ENCODE data around the gene ADAMTS6. TPM values are rescaled to one million over a fixed set of nuclear protein-coding genes. Genes with fewer than 3 reads are reported as not detected.
A peak's percentile ranks its signal among the peaks of the same experiment; 100 is the strongest.

Gene ADAMTS6
- polyA plus RNA-seq, 2 of the 4 experiments (the other 2 are of a cell fraction): 0.22 to 0.66 TPM

DNA sequence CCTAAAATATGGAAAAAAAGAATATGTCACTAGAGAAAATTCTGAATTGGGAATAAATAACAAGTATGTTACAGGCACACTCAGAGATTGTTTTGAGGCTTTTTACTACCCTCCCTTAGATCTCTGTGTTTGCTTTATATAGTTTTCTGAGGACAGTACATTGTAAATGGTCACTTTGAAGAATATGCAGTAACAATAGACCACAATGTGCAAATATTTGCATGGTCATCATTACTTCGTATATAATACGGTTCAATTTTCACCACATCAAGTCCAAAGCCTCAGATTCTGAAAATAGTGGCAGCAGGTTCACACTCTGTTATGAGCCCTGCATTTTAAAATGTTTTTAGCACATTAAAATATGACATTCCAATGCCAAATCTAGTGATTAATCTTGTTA is 238.6 kb downstream of the ADAMTS6 start:
- ChIA-PET CTCF (no interaction called here), POLR2A (no interaction called here)
- ATAC-seq (no peak), DNase-seq (ENCODE audit: low read depth in 1 of 2, low spot score in 1 of 2) (no peak), FAIRE-seq (no peak)
- H3K27ac ChIP-seq: no peak overlapping the region
- H3K9me3 ChIP-seq: no peaks in the 10 kb centered on the region
- no peak overlapping the region for H3K4me2 ChIP-seq
- 8% methylated on average over 2 of the region's 2 CpGs for WGBS (ENCODE audit: missing lambda C conversion rate)
- H3K4me1 ChIP-seq: no peaks in the 10 kb centered on the region; the same call in 2 of the 3 replicates
- TF ChIP-seq MAFK (IDR thresholded peaks at IDR 0.05; ENCODE audit: partially characterized antibody): peak; percentile 87
- TF ChIP-seq RARB (CRISPR knock-in tag; IDR thresholded peaks at IDR 0.05): no peak
- H3K4me3 ChIP-seq: no peak overlapping the region

DNA sequence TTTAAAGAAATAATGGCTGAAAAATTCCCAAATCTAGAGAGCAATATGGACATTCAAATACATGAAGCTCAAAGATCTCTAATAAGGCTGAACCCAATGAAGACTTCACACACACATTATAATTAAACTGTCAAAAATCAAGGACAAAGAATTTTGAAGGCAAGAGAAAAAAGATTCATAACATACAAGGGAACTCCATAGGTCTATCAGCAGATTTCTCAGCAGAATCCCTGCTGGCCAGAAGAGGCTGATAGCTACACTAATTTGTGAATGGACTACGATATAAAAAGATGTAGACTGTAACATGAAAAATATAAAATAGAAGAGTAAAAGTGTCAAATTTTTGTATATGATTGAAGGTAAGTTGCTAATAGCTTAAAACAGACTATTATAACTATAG is 251.9 kb downstream of the ADAMTS6 start:
- no peak overlapping the region for H3K4me2 ChIP-seq
- ChIA-PET CTCF (interaction anchor here (1.9 kb wide), 1 partner anchor 9 kb away, joined by 5 read pairs; no protein-coding TSS in a partner anchor), POLR2A (no interaction called here)
- no peak for DNase-seq (ENCODE audit: low read depth in 1 of 2, low spot score in 1 of 2)
- ATAC-seq: no peak
- no peak for FAIRE-seq
- TF ChIP-seq SREBF2 (IDR thresholded peaks at IDR 0.05): no peak
- TF ChIP-seq, protein P1, sequence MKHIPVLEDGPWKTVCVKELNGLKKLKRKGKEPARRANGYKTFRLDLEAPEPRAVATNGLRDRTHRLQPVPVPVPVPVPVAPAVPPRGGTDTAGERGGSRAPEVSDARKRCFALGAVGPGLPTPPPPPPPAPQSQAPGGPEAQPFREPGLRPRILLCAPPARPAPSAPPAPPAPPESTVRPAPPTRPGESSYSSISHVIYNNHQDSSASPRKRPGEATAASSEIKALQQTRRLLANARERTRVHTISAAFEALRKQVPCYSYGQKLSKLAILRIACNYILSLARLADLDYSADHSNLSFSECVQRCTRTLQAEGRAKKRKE (CRISPR knock-in tag; IDR thresholded peaks at IDR 0.05; ENCODE audit: low read depth): no peak
- TF ChIP-seq BHLHE40 (IDR thresholded peaks at IDR 0.05; ENCODE audit: low read depth, low read length): no peak
- TF ChIP-seq ZNF302 (CRISPR knock-in tag; IDR thresholded peaks at IDR 0.05): no peak
- TF ChIP-seq, protein P2, sequence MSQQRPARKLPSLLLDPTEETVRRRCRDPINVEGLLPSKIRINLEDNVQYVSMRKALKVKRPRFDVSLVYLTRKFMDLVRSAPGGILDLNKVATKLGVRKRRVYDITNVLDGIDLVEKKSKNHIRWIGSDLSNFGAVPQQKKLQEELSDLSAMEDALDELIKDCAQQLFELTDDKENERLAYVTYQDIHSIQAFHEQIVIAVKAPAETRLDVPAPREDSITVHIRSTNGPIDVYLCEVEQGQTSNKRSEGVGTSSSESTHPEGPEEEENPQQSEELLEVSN (IDR thresholded peaks at IDR 0.05; ENCODE audit: borderline replicate concordance, low read depth): no peak
- TF ChIP-seq CHD4 (IDR thresholded peaks at IDR 0.05; ENCODE audit: borderline replicate concordance): no peak
- TF ChIP-seq MYC (IDR thresholded peaks at IDR 0.05; ENCODE audit: borderline replicate concordance, low read length): no peak
- no peak for TF ChIP-seq HES2 (IDR thresholded peaks at IDR 0.05)
- TF ChIP-seq RARB (CRISPR knock-in tag; IDR thresholded peaks at IDR 0.05): no peak
- no peak for TF ChIP-seq RAD21 (conservative IDR thresholded peaks at IDR 0.05 in 1 of 2, IDR thresholded peaks at IDR 0.05 in 1 of 2)
- no peak overlapping the region for H3K4me3 ChIP-seq
- no peaks in the 10 kb centered on the region for H3K4me1 ChIP-seq
- H3K9me3 ChIP-seq: peaks cover 4% of the 10 kb centered on the region; the same call in 1 of the 3 replicates
- H3K27ac ChIP-seq: no peak overlapping the region
- 33% methylated on average over 1 of the region's 1 CpG for WGBS (ENCODE audit: missing lambda C conversion rate)

- no peak overlapping the region for H3K4me2 ChIP-seq
- POLR2A ChIA-PET: no interaction called here
- no peak for FAIRE-seq
- no peak overlapping the region for H3K27ac ChIP-seq
- no peaks in the 10 kb centered on the region for H3K4me1 ChIP-seq
- H3K4me3 ChIP-seq: no peak overlapping the region
- H3K9me3 ChIP-seq: no peaks in the 10 kb centered on the region
- WGBS (ENCODE audit: missing lambda C conversion rate): 56% methylated on average over 6 of the region's 6 CpGs
- CTCF ChIA-PET: interaction anchor here (0.5 to 2.0 kb wide), 3 partner anchors 10 to 111 kb away, joined by 3 to 6 read pairs (median 5); no protein-coding TSS in a partner anchor
- DNase-seq (ENCODE audit: low read depth in 1 of 2, low spot score in 1 of 2): peak; percentile 36 to 53
- peak; percentile 88 to 95; a peak in 5 of 6 replicates for ATAC-seq
- TF ChIP-seq POLR2A (IDR thresholded peaks at IDR 0.05; ENCODE audit: low read length) (no peak), HES2 (IDR thresholded peaks at IDR 0.05) (no peak), TP53 (CRISPR knock-in tag; IDR thresholded peaks at IDR 0.05) (no peak), SMC3 (IDR thresholded peaks at IDR 0.05) (peak; percentile 41; the same call in 1 of the 3 replicates), NR3C1 (IDR thresholded peaks at IDR 0.05) (no peak), RCOR1 (IDR thresholded peaks at IDR 0.05; ENCODE audit: low read depth, low read length) (no peak), GATA3 (IDR thresholded peaks at IDR 0.05; ENCODE audit: borderline replicate concordance) (no peak), FOSB (CRISPR knock-in tag; IDR thresholded peaks at IDR 0.05) (no peak), RAD21 (conservative IDR thresholded peaks at IDR 0.05 in 1 of 2, IDR thresholded peaks at IDR 0.05 in 1 of 2) (peak; percentile 25; a peak in 1 of 5 replicates), CBX2 (IDR thresholded peaks at IDR 0.05; ENCODE audit: borderline replicate concordance, low read depth) (no peak), FOSL2 (IDR thresholded peaks at IDR 0.05) (no peak), FOSL2 (CRISPR knock-in tag; IDR thresholded peaks at IDR 0.05) (no peak), ELK1 (IDR thresholded peaks at IDR 0.05; ENCODE audit: low read depth, low read length) (no peak), JUN (IDR thresholded peaks at IDR 0.05) (no peak)
- TF ChIP-seq, protein P2 (IDR thresholded peaks at IDR 0.05; ENCODE audit: borderline replicate concordance, low read depth): no peak
- TF ChIP-seq, protein P3, sequence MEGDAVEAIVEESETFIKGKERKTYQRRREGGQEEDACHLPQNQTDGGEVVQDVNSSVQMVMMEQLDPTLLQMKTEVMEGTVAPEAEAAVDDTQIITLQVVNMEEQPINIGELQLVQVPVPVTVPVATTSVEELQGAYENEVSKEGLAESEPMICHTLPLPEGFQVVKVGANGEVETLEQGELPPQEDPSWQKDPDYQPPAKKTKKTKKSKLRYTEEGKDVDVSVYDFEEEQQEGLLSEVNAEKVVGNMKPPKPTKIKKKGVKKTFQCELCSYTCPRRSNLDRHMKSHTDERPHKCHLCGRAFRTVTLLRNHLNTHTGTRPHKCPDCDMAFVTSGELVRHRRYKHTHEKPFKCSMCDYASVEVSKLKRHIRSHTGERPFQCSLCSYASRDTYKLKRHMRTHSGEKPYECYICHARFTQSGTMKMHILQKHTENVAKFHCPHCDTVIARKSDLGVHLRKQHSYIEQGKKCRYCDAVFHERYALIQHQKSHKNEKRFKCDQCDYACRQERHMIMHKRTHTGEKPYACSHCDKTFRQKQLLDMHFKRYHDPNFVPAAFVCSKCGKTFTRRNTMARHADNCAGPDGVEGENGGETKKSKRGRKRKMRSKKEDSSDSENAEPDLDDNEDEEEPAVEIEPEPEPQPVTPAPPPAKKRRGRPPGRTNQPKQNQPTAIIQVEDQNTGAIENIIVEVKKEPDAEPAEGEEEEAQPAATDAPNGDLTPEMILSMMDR (IDR thresholded peaks at IDR 0.05): peak; percentile 40; the same call in 2 of the 3 replicates
These were observed 267.7 kb downstream of the ADAMTS6 start for GRCh38 chr5:65213921-65214525.
